Stimulated activated CD8-positive, alpha-beta memory T cell treated with anti-CD3 and anti-CD28 coated beads, Interleukin-4, amount 100 ng/mL, for 1 hour (primary cell): ENCODE measurements around the gene WHRN.

Experiments
- DNase-seq, 2 donors: peaks; one replicate each; pipeline ENCODE4 v3.0.0-alpha.2; 2020; ENCODE audit warnings: low read depth in 2 of 2, low spot score in 1 of 2

The WHRN gene

GRCh38 chr9:114515528-114515927, 10.3 kb upstream of the WHRN start:
- DNase-seq, result no peak

GRCh38 chr9:114513959-114514267, 8.6 kb upstream of the WHRN start:
- no peak for DNase-seq

GRCh38 chr9:114513055-114513958, 8.0 kb upstream of the WHRN start:
- DNase-seq, result no peak

- DNase-seq, result no peak
Measured at GRCh38 chr9:114511978-114512874, 7.0 kb upstream of the WHRN start.

- no peak for DNase-seq
Measured at GRCh38 chr9:114507726-114508125, 2.5 kb upstream of the WHRN start.

- DNase-seq, result no peak
Measured at GRCh38 chr9:114506082-114506390, 763 bp upstream of the WHRN start.

- no peak for DNase-seq
Measured at GRCh38 chr9:114504341-114505186, 709 bp downstream of the WHRN start.

GRCh38 chr9:114503522-114504340, 1.5 kb downstream of the WHRN start:
- DNase-seq, result no peak

GRCh38 chr9:114503009-114503408, 2.3 kb downstream of the WHRN start:
- no peak for DNase-seq

- DNase-seq, result no peak
Measured at GRCh38 chr9:114501796-114502682, 3.2 kb downstream of the WHRN start.

GRCh38 chr9:114500697-114501292, 4.5 kb downstream of the WHRN start:
- DNase-seq, result no peak

GRCh38 chr9:114499941-114500696, 5.2 kb downstream of the WHRN start:
- no peak for DNase-seq

GRCh38 chr9:114499528-114499927, 5.7 kb downstream of the WHRN start:
- DNase-seq, result no peak

GRCh38 chr9:114497727-114498382, 7.4 kb downstream of the WHRN start:
- no peak for DNase-seq

- DNase-seq, result no peak
Measured at GRCh38 chr9:114497236-114497635, 8.0 kb downstream of the WHRN start.

GRCh38 chr9:114496011-114496410, 9.3 kb downstream of the WHRN start:
- DNase-seq, result no peak

GRCh38 chr9:114494776-114495569, 10.3 kb downstream of the WHRN start:
- DNase-seq, result no peak
